NCI-H1694 treated with DMSO at 0.1 percent for 48 hours (cell line): ENCODE measurements around the gene DPY19L1.
"Not testable (repeated sequence)": the region's sequence is repeated elsewhere in the genome, so short reads cannot be mapped to it uniquely, and the experiment has no call there.

Experiments used
- DNase-seq: peaks from one replicate; lab custom pipeline; 2025; lab: John Stamatoyannopoulos, UW

The DPY19L1 gene

GRCh38 chr7:35037211-35037525 is at the start of gene DPY19L1:
Gene DPY19L1, minus strand, starts transcription at chr7:35037485. Its CDS starts 91 bp downstream, at chr7:35037394.
- no peak for DNase-seq

GRCh38 chr7:35079517-35079916 is 42.2 kb upstream of the DPY19L1 start:
- DNase-seq: not testable (repeated sequence)

- DNase-seq: not testable (repeated sequence)
Measured at GRCh38 chr7:35074008-35074407, 36.7 kb upstream of the DPY19L1 start.

- peak; percentile 33 for DNase-seq
Measured at GRCh38 chr7:35072950-35073827, 35.9 kb upstream of the DPY19L1 start.

- not testable (repeated sequence) for DNase-seq
Measured at GRCh38 chr7:35069084-35069483, 31.8 kb upstream of the DPY19L1 start.

GRCh38 chr7:35065382-35065781 is 28.1 kb upstream of the DPY19L1 start:
- DNase-seq: not testable (repeated sequence)

GRCh38 chr7:35058571-35058970 is 21.3 kb upstream of the DPY19L1 start:
- not testable (repeated sequence) for DNase-seq

GRCh38 chr7:35057505-35058451 is 20.5 kb upstream of the DPY19L1 start:
- peak; percentile 50 for DNase-seq

GRCh38 chr7:35055733-35056132 is 18.4 kb upstream of the DPY19L1 start:
- peak; percentile 16 for DNase-seq

GRCh38 chr7:35053488-35054175 is 16.3 kb upstream of the DPY19L1 start:
- DNase-seq: not testable (repeated sequence)

GRCh38 chr7:35048390-35048789 is 11.1 kb upstream of the DPY19L1 start:
- DNase-seq: not testable (repeated sequence)

- DNase-seq: not testable (repeated sequence)
Measured at GRCh38 chr7:35047912-35048305, 10.6 kb upstream of the DPY19L1 start.

GRCh38 chr7:35047263-35047911 is 10.1 kb upstream of the DPY19L1 start:
- DNase-seq: not testable (repeated sequence)

GRCh38 chr7:35043301-35043700 is 6.0 kb upstream of the DPY19L1 start:
- not testable (repeated sequence) for DNase-seq

- no peak for DNase-seq
Measured at GRCh38 chr7:35040906-35041305, 3.6 kb upstream of the DPY19L1 start.

GRCh38 chr7:35039343-35039742 is 2.1 kb upstream of the DPY19L1 start:
- no peak for DNase-seq

GRCh38 chr7:35038354-35038753 is 1.1 kb upstream of the DPY19L1 start:
- DNase-seq: no peak

- peak; percentile 84 for DNase-seq
Measured at GRCh38 chr7:35037526-35038341, 449 bp upstream of the DPY19L1 start.

GRCh38 chr7:35036361-35037171 is 719 bp downstream of the DPY19L1 start:
- no peak for DNase-seq

GRCh38 chr7:35035511-35035961 is 1.7 kb downstream of the DPY19L1 start:
- DNase-seq: peak; percentile 17
